Left hindlimb (tissue), 1 donor: ENCODE data around the gene CLEC11A.
"Not testable (repeated sequence)": the region's sequence is repeated elsewhere in the genome, so short reads cannot be mapped to it uniquely, and the experiment has no call there.

ENCODE experiments used
- DNase-seq: peaks from one replicate; pipeline ENCODE4 v3.0.0-alpha.2; 2018

CLEC11A gene

GRCh38 chr19:50723735-50724521 is 764 bp downstream of the CLEC11A start:
- no peak for DNase-seq

GRCh38 chr19:50724522-50725217 is 1.5 kb downstream of the CLEC11A start:
- peak; percentile 100 for DNase-seq

GRCh38 chr19:50725218-50725910 is 2.2 kb downstream of the CLEC11A start:
- no peak for DNase-seq

- DNase-seq = no peak
These were observed 2.7 kb downstream of the CLEC11A start for GRCh38 chr19:50725911-50726230.

GRCh38 chr19:50728084-50728737 is 5.0 kb downstream of the CLEC11A start:
- peak; percentile 80 for DNase-seq

- no peak for DNase-seq
These were observed 6.7 kb downstream of the CLEC11A start for GRCh38 chr19:50729894-50730293.

GRCh38 chr19:50735869-50736268 is 12.7 kb downstream of the CLEC11A start:
- no peak for DNase-seq

- DNase-seq = no peak
These were observed 13.2 kb downstream of the CLEC11A start for GRCh38 chr19:50736338-50736737.

- no peak for DNase-seq
These were observed 16.2 kb downstream of the CLEC11A start for GRCh38 chr19:50739132-50739913.

- no peak for DNase-seq
These were observed 16.8 kb downstream of the CLEC11A start for GRCh38 chr19:50739914-50740426.

- DNase-seq = no peak
These were observed 18.2 kb downstream of the CLEC11A start for GRCh38 chr19:50741179-50741933.

- no peak for DNase-seq
These were observed 20.4 kb downstream of the CLEC11A start for GRCh38 chr19:50743537-50743936.

GRCh38 chr19:50745221-50745620 is 22.1 kb downstream of the CLEC11A start:
- DNase-seq = no peak

GRCh38 chr19:50747141-50747540 is 24.0 kb downstream of the CLEC11A start:
- DNase-seq = not testable (repeated sequence)

- no peak for DNase-seq
These were observed 26.3 kb downstream of the CLEC11A start for GRCh38 chr19:50749490-50749889.

- no peak for DNase-seq
These were observed 26.8 kb downstream of the CLEC11A start for GRCh38 chr19:50750010-50750409.

GRCh38 chr19:50753879-50754278 is 30.7 kb downstream of the CLEC11A start:
- DNase-seq = no peak

- DNase-seq = not testable (repeated sequence)
These were observed 33.1 kb downstream of the CLEC11A start for GRCh38 chr19:50756244-50756643.

GRCh38 chr19:50757624-50758023 is 34.5 kb downstream of the CLEC11A start:
- DNase-seq = not testable (repeated sequence)

GRCh38 chr19:50759076-50759475 is 35.9 kb downstream of the CLEC11A start:
- DNase-seq = not testable (repeated sequence)

GRCh38 chr19:50759886-50760285 is 36.7 kb downstream of the CLEC11A start:
- no peak for DNase-seq
